Panc1 (cell line): ENCODE data around the gene ACYP2.

Source experiments
- CTCF ChIP-seq: fragments of 450-650 bp; IDR thresholded peaks from 2 replicates; pipeline ENCODE4 v1.5.1; 2017; ENCODE audit warnings: mild to moderate bottlenecking
- POLR2AphosphoS5 ChIP-seq: IDR thresholded peaks from 2 replicates; pipeline ENCODE4 v1.6.1; 2012; ENCODE audit warnings: mild to moderate bottlenecking, low read depth, low read length, moderate library complexity
- SIN3A ChIP-seq: IDR thresholded peaks from 2 replicates; pipeline ENCODE4 v1.6.1; 2012; ENCODE audit warnings: low read depth, mild to moderate bottlenecking, low read length, moderate library complexity, borderline replicate concordance; ENCODE audit not compliant: insufficient read depth
- TCF7L2 ChIP-seq: IDR thresholded peaks from 2 replicates; pipeline ENCODE4 v1.6.1; 2011; ENCODE audit warnings: mild to moderate bottlenecking, low read depth, low read length, inconsistent platforms
- TF ChIP-seq, protein P1 (sequence below), 2 experiments: IDR thresholded peaks; 2 replicates each; pipeline ENCODE4 v1.6.1; 2011 to 2012; ENCODE audit warnings: low read depth in 2 of 2, control low read depth in 1 of 2, low read length in 1 of 2, mild to moderate bottlenecking in 1 of 2, moderate library complexity in 1 of 2; ENCODE audit not compliant: insufficient read depth in 1 of 2

- TF ChIP-seq CTCF (no peak), POLR2AphosphoS5 (no peak), SIN3A (no peak), TCF7L2 (no peak)
- TF ChIP-seq, protein P1, sequence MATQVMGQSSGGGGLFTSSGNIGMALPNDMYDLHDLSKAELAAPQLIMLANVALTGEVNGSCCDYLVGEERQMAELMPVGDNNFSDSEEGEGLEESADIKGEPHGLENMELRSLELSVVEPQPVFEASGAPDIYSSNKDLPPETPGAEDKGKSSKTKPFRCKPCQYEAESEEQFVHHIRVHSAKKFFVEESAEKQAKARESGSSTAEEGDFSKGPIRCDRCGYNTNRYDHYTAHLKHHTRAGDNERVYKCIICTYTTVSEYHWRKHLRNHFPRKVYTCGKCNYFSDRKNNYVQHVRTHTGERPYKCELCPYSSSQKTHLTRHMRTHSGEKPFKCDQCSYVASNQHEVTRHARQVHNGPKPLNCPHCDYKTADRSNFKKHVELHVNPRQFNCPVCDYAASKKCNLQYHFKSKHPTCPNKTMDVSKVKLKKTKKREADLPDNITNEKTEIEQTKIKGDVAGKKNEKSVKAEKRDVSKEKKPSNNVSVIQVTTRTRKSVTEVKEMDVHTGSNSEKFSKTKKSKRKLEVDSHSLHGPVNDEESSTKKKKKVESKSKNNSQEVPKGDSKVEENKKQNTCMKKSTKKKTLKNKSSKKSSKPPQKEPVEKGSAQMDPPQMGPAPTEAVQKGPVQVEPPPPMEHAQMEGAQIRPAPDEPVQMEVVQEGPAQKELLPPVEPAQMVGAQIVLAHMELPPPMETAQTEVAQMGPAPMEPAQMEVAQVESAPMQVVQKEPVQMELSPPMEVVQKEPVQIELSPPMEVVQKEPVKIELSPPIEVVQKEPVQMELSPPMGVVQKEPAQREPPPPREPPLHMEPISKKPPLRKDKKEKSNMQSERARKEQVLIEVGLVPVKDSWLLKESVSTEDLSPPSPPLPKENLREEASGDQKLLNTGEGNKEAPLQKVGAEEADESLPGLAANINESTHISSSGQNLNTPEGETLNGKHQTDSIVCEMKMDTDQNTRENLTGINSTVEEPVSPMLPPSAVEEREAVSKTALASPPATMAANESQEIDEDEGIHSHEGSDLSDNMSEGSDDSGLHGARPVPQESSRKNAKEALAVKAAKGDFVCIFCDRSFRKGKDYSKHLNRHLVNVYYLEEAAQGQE (IDR thresholded peaks at IDR 0.05; ENCODE audit: insufficient read depth in 1 of 2, low read depth in 2 of 2, low read length in 1 of 2), result no peak
Observed at GRCh38 chr2:54336977-54337255, 221.5 kb downstream of the ACYP2 start.
